ENCODE data around the gene SLC13A5.
A peak's percentile ranks its signal among the peaks of the same experiment; 100 is the strongest.
"Not testable (repeated sequence)": the region's sequence is repeated elsewhere in the genome, so short reads cannot be mapped to it uniquely, and the experiment has no call there.

The SLC13A5 gene

GRCh38 chr17:6658411-6658810 lies 54.8 kb downstream of the SLC13A5 start:
- not testable (repeated sequence) for DNase-seq

- no peak for DNase-seq
These were observed 55.4 kb downstream of the SLC13A5 start for GRCh38 chr17:6657633-6658287.

- peak; percentile 65 for DNase-seq
These were observed 56.2 kb downstream of the SLC13A5 start for GRCh38 chr17:6656797-6657632.

GRCh38 chr17:6655732-6656361 lies 57.3 kb downstream of the SLC13A5 start:
- not testable (repeated sequence) for DNase-seq

GRCh38 chr17:6654841-6655731 lies 58.1 kb downstream of the SLC13A5 start:
- no peak for DNase-seq

- peak; percentile 55 for DNase-seq
These were observed 61.2 kb downstream of the SLC13A5 start for GRCh38 chr17:6651919-6652452.

- DNase-seq: peak; percentile 96
These were observed 61.7 kb downstream of the SLC13A5 start, which contains the start of the genes C17orf100 and MED31 for GRCh38 chr17:6651354-6651918. Gene C17orf100, plus strand, starts transcription at chr17:6651762. Its CDS starts 152 bp downstream, at chr17:6651914. Gene MED31, minus strand, starts transcription at chr17:6651605. Its CDS starts 77 bp downstream, at chr17:6651528.

GRCh38 chr17:6648181-6648580 lies 65.0 kb downstream of the SLC13A5 start:
- peak; percentile 32 for DNase-seq

GRCh38 chr17:6643451-6644125 lies 69.6 kb downstream of the SLC13A5 start:
- no peak for DNase-seq

- no peak for DNase-seq
These were observed 70.6 kb downstream of the SLC13A5 start for GRCh38 chr17:6642592-6642991.

GRCh38 chr17:6641247-6641863 lies 71.8 kb downstream of the SLC13A5 start:
- DNase-seq: no peak

GRCh38 chr17:6640536-6641246 lies 72.5 kb downstream of the SLC13A5 start, which contains the start of the genes KIAA0753 and TXNDC17:
Gene KIAA0753, minus strand, starts transcription at chr17:6640711. Its CDS starts 5,608 bp downstream, at chr17:6635103.
Gene TXNDC17, plus strand, starts transcription at chr17:6641060. Its CDS starts 23 bp downstream, at chr17:6641083.
- peak; percentile 91 for DNase-seq

GRCh38 chr17:6639586-6640535 lies 73.3 kb downstream of the SLC13A5 start:
- no peak for DNase-seq

GRCh38 chr17:6639014-6639585 lies 74.1 kb downstream of the SLC13A5 start:
- no peak for DNase-seq

GRCh38 chr17:6638046-6638908 lies 74.9 kb downstream of the SLC13A5 start:
- DNase-seq: no peak

GRCh38 chr17:6637458-6637840 lies 75.7 kb downstream of the SLC13A5 start:
- no peak for DNase-seq
